ENCODE results near the gene GSTO1.

GSTO1 gene

DNA sequence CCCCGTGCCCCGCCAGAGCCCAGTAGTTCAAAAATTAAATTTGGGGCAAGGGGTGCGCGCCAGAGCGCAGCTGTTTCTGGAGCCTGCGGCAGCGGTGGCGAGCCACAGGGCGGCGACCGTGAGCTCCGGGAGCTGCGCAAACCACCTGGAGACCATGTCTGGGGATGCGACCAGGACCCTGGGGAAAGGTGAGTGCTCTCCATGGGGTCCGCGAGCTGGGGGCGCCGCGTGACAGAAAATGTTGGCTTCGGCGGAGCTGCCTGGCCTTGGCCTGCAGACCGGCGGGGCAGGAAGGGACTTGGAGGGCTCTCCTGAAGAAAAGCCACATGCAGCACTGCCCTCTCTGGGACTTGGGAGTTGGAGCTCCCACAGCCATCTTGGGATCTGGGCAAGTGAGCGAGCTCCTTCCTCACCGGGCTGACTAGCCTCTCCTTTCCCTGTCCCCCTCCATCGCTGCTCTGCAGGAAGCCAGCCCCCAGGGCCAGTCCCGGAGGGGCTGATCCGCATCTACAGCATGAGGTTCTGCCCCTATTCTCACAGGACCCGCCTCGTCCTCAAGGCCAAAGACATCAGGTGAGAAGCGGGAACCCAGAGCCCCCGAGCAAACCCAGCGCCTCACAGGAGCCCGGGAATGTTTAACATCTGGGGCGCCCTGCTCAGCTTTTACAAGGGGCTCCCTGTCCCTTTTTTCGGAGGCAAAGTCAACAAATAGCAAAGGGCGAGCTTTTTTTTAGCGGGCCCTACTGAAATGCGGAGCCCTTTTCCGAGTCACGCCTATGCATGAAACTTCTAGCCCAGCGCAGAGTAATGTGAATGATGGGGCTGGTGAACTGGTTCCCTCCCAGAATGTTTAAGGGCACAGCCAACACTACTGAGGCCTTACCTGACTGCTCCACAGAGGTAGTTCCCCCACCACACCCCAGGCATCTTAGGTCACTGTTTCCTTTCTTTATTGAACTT lies 20.4 kb downstream of the GSTO1 start:
- peak; percentile 40 for DNase-seq (ENCODE audit: low spot score)

DNA sequence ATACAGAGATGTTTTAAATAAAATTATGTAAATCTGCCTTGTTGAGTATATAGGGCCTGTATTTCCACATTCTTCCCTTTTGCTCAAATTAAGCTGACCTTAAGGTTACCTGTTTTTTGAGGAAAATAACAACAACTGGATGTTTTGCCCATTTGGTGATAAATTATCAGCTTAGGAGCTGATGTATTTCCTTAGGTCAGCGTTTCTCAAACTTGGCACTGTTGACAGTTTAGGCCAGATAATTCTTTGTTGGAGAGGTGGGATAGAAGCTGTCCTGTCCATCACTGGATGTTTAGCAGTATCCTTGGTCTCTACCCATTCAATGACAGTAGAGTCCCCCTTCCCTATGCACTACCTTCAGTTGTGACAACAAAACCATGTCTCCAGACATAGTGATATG lies 21.5 kb downstream of the GSTO1 start:
- DNase-seq (ENCODE audit: low spot score) = no peak

DNA sequence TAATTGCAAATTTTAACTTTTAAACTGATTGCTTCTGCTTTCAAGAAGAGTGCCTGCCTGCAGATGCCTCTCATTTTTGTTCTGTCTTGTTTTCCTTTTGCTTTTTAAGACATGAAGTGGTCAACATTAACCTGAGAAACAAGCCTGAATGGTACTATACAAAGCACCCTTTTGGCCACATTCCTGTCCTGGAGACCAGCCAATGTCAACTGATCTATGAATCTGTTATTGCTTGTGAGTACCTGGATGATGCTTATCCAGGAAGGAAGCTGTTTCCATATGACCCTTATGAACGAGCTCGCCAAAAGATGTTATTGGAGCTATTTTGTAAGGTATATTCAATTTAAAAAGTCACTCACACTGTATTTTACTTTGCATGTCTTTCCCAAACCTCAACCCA lies 23.1 kb downstream of the GSTO1 start:
- no peak for DNase-seq (ENCODE audit: low spot score)

- no peak for DNase-seq (ENCODE audit: low spot score)
Measured at GRCh38 chr10:104279550-104280259, 25.0 kb downstream of the GSTO1 start.

DNA sequence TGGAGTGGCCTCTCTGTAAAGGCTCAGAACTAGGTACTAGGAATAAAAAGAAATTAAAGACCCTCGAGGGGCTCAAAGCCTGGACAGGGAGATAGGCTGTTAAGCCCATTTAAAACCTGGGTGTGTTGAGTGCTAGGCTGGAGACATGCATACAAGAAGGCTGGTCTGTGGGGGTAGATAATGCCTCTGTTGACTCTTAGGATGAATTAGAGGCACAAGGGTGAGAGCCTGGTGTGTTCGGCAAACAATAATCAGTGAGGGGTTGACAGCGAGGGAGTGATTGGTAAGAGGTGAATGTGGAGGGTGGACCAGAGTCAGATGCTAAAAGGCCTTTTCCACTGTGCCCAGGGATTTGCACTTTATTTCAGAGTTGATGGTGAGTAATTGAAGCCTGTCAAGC lies 27.0 kb downstream of the GSTO1 start:
- DNase-seq (ENCODE audit: low spot score) = no peak

GRCh38 chr10:104284846-104285245 lies 30.2 kb downstream of the GSTO1 start:
- no peak for DNase-seq (ENCODE audit: low spot score)

- no peak for DNase-seq (ENCODE audit: low spot score)
Measured at GRCh38 chr10:104286939-104287338, 32.2 kb downstream of the GSTO1 start.

- no peak for DNase-seq (ENCODE audit: low spot score)
Measured at GRCh38 chr10:104288355-104288754, 33.7 kb downstream of the GSTO1 start.

DNA sequence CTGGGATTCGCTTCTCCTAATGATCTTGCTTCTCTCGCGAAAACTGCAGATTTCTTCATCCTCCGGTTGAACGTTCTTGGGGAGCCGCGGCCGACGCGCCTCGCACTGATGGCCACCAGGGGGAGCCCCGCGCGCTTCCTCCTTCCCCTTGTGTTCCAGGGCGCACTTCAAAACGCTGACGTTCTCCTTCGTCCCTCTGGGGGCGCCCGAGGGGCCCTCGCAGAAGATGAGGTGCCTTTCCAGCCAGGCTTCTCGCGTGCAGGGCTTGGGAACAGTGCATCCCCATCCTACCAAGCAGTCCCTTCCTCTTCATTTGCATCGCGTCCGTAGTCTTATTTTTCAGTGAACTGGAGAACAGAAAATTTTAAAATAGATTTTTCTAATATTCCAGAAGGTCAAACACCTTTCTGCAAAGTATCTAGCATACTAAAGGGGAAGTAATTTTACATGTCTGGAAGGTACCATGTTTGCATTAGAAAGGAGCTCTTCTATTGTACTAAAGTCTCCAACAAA lies 36.8 kb downstream of the GSTO1 start:
- peak; percentile 89 for DNase-seq (ENCODE audit: low spot score)

GRCh38 chr10:104293011-104293410 lies 38.3 kb downstream of the GSTO1 start:
- DNase-seq (ENCODE audit: low spot score) = no peak

DNA sequence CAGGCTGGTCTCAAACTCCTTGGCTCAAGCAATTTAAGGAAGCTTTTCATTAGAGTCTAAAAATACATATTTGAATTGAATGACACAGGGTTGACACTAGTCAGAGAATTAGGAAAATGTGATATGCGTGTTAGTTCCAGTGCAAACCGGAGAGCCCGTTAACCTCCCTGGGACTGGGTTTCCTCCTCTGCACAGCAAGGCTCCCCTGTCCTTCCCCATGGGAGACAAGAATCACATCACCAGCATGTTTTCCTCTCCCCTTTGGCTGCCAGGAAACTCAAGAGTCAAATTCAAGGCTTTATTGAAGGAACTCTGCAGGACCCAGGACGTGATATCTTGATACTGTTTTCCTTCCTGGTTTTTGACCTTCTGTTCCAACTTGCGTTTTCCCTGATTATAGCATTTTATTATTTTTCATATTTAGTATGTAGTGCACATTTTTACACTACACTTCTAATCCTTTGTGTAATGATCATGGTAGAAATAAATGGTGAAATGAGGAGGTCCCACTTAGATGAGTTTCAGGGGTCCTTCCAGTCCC lies 39.2 kb downstream of the GSTO1 start:
- no peak for DNase-seq (ENCODE audit: low spot score)

GRCh38 chr10:104296687-104297436 lies 42.2 kb downstream of the GSTO1 start:
- no peak for DNase-seq (ENCODE audit: low spot score)

DNA sequence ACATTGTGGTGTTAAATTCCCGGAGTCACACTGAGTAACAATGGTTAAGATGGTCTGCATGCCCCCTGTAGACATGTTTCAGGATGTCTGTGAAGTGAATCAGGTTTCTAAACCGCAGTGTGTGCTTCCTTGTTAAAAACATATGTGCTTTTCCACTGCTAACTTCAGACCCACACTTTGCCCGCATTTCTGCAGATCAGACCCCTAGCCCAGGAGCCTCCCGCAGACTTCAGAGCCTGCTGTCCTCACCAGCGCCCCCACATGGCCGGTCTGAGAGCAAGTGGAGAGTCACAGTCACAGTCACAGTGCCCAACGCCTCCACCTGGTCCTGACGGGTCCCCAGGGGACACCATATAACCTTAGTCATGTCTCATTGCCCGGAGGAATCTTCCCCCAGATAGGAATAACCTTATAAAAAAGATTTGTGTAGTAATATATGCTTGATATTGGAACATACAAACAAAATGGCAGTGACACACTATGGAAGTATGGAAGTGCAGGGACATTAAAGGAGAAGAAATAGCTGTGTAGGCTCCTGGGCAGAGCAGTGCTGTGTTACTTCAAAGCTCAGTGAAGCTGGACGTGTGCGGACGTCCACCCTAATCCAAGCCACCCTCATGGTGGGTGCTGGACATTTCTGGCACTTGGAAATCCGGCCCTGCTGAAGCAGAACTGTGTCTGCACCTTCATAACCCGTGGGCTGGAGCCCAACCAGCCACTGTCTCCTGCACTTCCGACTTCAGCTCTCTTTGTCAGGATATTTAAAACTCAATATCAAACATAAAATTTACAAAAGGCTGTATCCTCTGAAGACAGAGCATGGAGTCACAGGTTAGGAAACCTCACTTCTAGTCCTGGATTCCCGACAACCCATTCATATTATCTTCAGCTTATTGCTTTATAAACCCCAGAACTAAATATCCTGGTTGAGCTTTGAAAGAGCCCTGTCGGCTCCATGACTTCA lies 43.3 kb downstream of the GSTO1 start:
- no peak for DNase-seq (ENCODE audit: low spot score)

GRCh38 chr10:104299031-104299904 lies 44.6 kb downstream of the GSTO1 start:
- no peak for DNase-seq (ENCODE audit: low spot score)

DNA sequence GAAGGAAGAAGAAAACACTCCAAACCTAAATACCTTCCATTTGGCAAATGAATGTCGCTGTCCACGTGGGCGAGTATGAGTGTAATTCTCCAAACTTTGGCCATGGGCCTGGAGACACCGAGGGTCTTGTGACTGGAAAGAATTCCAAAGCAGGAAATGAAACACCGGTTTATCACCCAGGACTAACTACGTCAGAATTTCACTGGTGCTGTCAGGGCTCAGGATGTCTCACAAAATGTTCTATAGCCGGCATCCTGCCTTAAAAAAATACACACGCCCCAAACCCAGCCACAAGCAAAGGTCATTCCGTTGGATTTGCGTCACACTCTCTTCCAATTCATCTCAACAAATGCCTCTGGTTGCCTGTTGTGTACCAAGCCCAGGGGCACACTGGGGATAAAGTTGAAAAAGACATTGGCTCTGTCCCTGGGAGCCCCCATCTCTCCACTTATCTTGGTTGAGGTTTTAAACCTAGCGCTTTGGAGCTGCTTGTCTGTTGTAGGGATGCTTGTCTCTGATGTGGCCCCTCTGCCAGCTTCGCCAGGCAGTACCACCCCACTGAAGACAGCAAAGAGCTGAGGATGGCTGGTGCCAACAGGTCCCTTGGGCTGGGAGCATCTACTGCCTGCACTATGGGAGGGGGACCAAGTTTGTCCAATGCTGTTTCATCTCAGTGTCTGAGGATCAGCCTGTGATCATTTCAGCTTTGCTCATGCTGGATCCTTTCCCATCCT lies 45.5 kb downstream of the GSTO1 start:
- no peak for DNase-seq (ENCODE audit: low spot score)

DNA sequence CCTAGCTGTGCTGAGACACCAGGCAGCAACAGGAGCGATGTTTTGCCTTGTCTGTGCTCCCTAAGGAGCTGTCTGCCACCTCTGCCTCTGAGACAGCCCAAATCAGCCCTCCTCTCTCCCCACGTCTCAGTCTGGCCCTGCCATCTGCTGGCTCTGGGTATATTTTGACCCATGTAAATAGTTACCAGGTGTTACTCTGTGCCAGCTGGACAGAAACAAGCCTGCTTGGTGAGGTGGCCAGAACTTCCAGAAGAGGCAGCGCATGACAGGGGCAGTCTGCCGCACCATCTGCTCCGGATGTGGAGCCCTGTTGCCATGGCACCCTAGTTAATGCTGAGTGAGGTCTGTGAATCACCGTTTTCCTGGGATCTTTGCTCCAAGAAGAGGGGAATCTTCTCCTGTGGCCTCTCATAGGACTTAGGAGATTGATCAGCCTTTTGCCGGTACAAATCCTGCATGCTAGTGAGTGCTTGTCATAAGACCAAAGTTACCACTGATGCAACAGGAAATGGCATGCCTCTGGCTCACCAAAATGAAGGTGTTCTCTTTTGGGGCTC lies 46.1 kb downstream of the GSTO1 start:
- DNase-seq (ENCODE audit: low spot score) = peak; percentile 30

DNA sequence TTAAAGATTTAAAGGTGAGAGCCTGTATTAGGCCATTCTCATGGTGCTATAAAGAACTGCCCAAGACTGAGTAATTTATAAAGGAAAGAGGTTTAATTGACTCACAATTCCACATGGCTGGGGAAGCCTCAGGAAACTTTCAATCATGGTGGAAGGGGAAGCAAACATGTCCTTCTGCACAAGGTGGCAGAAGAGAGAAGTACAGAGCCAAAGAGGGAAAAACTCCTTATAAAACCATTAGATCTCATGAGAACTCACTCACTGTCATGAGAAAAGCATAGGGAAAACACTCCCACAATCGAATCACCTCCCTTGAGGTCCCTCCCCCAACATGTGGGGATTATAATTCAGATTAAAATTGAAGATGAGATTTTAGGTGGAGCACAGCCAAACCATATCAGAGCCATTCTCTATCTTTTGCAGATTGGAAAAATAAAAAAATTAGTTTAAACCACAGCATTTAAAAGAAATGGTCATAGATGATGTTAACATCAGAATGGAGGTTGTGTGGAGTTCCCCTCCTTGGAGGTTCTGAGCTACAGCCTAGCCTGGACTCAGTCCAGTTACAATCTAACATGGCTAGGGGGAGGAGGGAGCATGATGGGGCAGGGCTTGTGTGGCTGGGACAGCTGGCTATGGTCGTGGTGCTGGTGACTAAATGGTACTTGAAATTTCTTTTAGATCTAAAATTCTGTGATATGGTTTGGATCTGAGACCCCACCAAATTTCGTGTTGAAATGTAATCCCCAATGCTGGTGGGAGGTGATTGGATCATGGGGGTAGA lies 47.4 kb downstream of the GSTO1 start:
- DNase-seq (ENCODE audit: low spot score) = no peak

Data from CD4-positive, alpha-beta T cell treated with Interleukin-2 at 100 ng/mL for 4 hours (primary cell).